ENCODE data around the gene KCNS3. TPM values are rescaled to one million over a fixed set of nuclear protein-coding genes. Genes with fewer than 3 reads are reported as not detected.

The KCNS3 gene
- total RNA-seq, 4 donors from 2014 or later = 2.2 to 5.9 (median 4.6) TPM

- no peak for TF ChIP-seq CTCF (IDR thresholded peaks at IDR 0.05; ENCODE audit: low read depth)
Measured at GRCh38 chr2:17876590-17876989, 1.9 kb upstream of the KCNS3 start.

- TF ChIP-seq CTCF (IDR thresholded peaks at IDR 0.05; ENCODE audit: low read depth) = no peak
Measured at GRCh38 chr2:17877811-17878280, 621 bp upstream of the KCNS3 start.

- TF ChIP-seq CTCF (IDR thresholded peaks at IDR 0.05; ENCODE audit: low read depth) = no peak
Measured at GRCh38 chr2:17879137-17879912, 858 bp downstream of the KCNS3 start.

- TF ChIP-seq CTCF (IDR thresholded peaks at IDR 0.05; ENCODE audit: low read depth) = no peak
Measured at GRCh38 chr2:17879913-17880274, 1.4 kb downstream of the KCNS3 start.

- no peak for TF ChIP-seq CTCF (IDR thresholded peaks at IDR 0.05; ENCODE audit: low read depth)
Measured at GRCh38 chr2:17892770-17893534, 14.5 kb downstream of the KCNS3 start.

- no peak for TF ChIP-seq CTCF (IDR thresholded peaks at IDR 0.05; ENCODE audit: low read depth)
Measured at GRCh38 chr2:17894005-17894404, 15.5 kb downstream of the KCNS3 start.

GRCh38 chr2:17894556-17894955 is 16.1 kb downstream of the KCNS3 start:
- TF ChIP-seq CTCF (IDR thresholded peaks at IDR 0.05; ENCODE audit: low read depth) = no peak

All from subcutaneous adipose tissue (tissue), 4 donors.